ENCODE results near the gene PCNX3. TPM values are rescaled to one million over a fixed set of nuclear protein-coding genes. Genes with fewer than 3 reads are reported as not detected.

Gene PCNX3
- total and polyA plus RNA-seq, 2 of the 13 experiments (the other 11 are each of a cell fraction or from before 2014, with no cell fraction given) = 16.2 to 23.0 TPM

DNA sequence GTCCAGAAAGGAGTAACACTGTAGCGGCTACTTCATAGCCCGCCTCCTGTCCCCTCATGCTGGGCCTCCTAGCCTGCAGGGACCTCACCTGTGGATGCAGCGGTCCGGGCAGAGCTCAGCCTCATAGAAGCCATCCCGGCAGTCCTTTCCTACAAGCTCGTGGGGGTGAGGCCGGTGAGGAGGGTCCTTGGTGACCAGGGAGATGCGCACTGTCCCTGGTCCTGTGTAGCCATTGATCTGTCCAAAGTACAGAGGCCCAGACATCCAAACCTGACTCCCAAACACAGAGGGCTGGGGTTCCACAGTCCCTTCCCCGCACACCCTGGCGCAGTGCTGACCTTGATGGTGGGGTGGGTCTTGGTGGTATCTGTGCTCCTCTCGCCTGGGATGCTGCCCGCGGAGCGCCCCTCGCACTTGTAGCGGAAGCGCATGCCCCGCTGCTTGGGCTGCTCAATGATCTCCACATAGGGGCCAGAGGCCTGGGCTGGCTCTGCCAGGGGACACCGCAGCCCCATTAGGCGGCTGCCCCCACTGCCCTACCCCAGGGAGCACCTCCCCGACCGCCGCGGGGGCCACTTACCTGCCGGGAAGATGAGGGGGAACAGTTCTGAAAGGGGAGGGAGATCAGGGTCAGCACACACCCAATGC, 46.1 kb downstream of the PCNX3 start (continued):
- TF ChIP-seq, protein P1, sequence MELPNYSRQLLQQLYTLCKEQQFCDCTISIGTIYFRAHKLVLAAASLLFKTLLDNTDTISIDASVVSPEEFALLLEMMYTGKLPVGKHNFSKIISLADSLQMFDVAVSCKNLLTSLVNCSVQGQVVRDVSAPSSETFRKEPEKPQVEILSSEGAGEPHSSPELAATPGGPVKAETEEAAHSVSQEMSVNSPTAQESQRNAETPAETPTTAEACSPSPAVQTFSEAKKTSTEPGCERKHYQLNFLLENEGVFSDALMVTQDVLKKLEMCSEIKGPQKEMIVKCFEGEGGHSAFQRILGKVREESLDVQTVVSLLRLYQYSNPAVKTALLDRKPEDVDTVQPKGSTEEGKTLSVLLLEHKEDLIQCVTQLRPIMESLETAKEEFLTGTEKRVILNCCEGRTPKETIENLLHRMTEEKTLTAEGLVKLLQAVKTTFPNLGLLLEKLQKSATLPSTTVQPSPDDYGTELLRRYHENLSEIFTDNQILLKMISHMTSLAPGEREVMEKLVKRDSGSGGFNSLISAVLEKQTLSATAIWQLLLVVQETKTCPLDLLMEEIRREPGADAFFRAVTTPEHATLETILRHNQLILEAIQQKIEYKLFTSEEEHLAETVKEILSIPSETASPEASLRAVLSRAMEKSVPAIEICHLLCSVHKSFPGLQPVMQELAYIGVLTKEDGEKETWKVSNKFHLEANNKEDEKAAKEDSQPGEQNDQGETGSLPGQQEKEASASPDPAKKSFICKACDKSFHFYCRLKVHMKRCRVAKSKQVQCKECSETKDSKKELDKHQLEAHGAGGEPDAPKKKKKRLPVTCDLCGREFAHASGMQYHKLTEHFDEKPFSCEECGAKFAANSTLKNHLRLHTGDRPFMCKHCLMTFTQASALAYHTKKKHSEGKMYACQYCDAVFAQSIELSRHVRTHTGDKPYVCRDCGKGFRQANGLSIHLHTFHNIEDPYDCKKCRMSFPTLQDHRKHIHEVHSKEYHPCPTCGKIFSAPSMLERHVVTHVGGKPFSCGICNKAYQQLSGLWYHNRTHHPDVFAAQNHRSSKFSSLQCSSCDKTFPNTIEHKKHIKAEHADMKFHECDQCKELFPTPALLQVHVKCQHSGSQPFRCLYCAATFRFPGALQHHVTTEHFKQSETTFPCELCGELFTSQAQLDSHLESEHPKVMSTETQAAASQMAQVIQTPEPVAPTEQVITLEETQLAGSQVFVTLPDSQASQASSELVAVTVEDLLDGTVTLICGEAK (IDR thresholded peaks at IDR 0.05) = no peak
- TF ChIP-seq, protein P1 (CRISPR knock-in tag; IDR thresholded peaks at IDR 0.05) = 0 out of 2 replicates have a peak, but pooled peaks have one; percentile 20
- no peak for TF ChIP-seq ZNF672 (CRISPR knock-in tag; IDR thresholded peaks at IDR 0.05)
- TF ChIP-seq, protein P2, sequence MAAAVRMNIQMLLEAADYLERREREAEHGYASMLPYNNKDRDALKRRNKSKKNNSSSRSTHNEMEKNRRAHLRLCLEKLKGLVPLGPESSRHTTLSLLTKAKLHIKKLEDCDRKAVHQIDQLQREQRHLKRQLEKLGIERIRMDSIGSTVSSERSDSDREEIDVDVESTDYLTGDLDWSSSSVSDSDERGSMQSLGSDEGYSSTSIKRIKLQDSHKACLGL (CRISPR knock-in tag; IDR thresholded peaks at IDR 0.05) = 0 out of 2 replicates have a peak, but pooled peaks have one; percentile 43
